ENCODE measurements around the gene MINDY4. TPM values are rescaled to one million over a fixed set of nuclear protein-coding genes. Genes with fewer than 3 reads are reported as not detected.

MINDY4 gene
- total and polyA plus RNA-seq, 8 donors, result 1.6 to 22.8 (median 6.4) TPM; not detected in 1

DNA sequence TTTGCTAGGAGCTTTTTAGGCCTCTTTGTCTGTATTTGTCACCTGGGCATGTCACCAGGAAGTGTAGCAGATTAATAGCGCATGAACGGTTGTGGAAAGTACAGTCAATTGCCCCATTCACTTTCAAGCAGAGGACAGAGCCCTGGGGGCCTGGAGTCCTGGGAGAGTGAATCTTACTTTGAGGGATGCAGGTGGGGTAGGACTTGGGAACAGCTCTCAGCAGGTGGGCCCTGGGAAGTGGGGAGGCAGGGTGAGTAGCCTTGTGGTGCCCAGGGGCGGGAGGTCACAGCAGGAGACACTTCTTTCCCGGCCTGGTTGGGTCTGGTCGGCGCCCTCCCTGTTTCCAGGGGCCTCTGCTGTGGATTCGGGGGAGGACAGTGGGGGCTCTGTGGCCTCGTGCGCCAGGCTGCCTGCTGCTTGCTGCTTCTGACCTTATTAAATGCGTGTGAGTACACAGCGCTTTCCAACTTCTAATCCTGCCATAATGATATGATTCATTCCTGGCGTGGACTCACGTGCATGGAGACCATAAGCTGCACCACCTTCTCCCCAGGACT lies 88.8 kb downstream of the MINDY4 start:
- DNase-seq, result peak in 1 of 2 donors; percentile 49
- intact Hi-C loops (cut with DNase I; ENCODE audit: low total_unique reads), result no loop called here

DNA sequence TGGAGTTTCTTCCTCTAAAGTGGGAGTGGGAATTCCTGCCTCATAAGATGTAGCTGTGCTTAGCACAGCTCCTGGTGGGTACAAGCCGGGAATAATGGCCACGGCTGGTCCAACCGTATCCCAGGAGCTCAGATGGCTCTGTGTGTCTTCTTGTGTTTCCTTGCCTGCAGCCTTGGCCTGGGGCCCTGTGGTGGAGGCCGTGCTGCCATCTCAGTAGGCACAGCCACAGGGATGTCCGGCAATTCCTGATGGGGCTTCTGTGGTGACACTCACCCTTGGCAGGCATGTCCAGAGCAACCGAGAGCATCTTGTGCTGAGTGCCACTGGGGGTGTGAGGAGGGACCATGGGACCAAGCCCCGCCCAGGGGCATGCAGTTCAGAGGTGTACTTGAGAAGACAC lies 90.4 kb downstream of the MINDY4 start:
- Histone ChIP-seq H3K4me3 (no peak overlapping the region), H3K27ac (peak overlapping the region in 1 of 5 donors; percentile 74), H3K36me3 (peaks cover 0 to 15% (median 2%) of the 10 kb centered on the region in 4 donors), H3K9me3 (no peaks in the 10 kb centered on the region), H3K27me3 (no peaks in the 10 kb centered on the region), H3K4me1 (peaks cover 0 to 38% (median 18%) of the 10 kb centered on the region in 4 donors)
- no peak for DNase-seq
- WGBS, 5 donors, result 89 to 97% (median 96%) methylated on average over 5 to 7 of the region's 7 CpGs
- intact Hi-C loops (cut with DNase I; ENCODE audit: low total_unique reads), result no loop called here
- TF ChIP-seq POLR2AphosphoS5 (IDR thresholded peaks at IDR 0.05), result no peak

More for the DNA sequence above, 88.8 kb downstream of the MINDY4 start:
- TF ChIP-seq POLR2AphosphoS5 (IDR thresholded peaks at IDR 0.05) (no peak), EP300 (IDR thresholded peaks at IDR 0.05) (no peak), POLR2A (IDR thresholded peaks at IDR 0.05) (no peak)
- TF ChIP-seq, protein P1, sequence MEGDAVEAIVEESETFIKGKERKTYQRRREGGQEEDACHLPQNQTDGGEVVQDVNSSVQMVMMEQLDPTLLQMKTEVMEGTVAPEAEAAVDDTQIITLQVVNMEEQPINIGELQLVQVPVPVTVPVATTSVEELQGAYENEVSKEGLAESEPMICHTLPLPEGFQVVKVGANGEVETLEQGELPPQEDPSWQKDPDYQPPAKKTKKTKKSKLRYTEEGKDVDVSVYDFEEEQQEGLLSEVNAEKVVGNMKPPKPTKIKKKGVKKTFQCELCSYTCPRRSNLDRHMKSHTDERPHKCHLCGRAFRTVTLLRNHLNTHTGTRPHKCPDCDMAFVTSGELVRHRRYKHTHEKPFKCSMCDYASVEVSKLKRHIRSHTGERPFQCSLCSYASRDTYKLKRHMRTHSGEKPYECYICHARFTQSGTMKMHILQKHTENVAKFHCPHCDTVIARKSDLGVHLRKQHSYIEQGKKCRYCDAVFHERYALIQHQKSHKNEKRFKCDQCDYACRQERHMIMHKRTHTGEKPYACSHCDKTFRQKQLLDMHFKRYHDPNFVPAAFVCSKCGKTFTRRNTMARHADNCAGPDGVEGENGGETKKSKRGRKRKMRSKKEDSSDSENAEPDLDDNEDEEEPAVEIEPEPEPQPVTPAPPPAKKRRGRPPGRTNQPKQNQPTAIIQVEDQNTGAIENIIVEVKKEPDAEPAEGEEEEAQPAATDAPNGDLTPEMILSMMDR (IDR thresholded peaks at IDR 0.05), result no peak
- peaks cover 0 to 20% (median 9%) of the 10 kb centered on the region in 4 donors for H3K36me3 ChIP-seq
- H3K27me3 ChIP-seq, result no peaks in the 10 kb centered on the region
- WGBS, 5 donors, result 84 to 91% (median 90%) methylated on average over 4 to 13 of the region's 13 CpGs
- H3K9me3 ChIP-seq, result no peaks in the 10 kb centered on the region
- peaks cover 0 to 38% (median 18%) of the 10 kb centered on the region in 4 donors for H3K4me1 ChIP-seq
- H3K27ac ChIP-seq, result peak overlapping the region in 2 of 5 donors; percentile 38 to 74
- no peak overlapping the region for H3K4me3 ChIP-seq

DNA sequence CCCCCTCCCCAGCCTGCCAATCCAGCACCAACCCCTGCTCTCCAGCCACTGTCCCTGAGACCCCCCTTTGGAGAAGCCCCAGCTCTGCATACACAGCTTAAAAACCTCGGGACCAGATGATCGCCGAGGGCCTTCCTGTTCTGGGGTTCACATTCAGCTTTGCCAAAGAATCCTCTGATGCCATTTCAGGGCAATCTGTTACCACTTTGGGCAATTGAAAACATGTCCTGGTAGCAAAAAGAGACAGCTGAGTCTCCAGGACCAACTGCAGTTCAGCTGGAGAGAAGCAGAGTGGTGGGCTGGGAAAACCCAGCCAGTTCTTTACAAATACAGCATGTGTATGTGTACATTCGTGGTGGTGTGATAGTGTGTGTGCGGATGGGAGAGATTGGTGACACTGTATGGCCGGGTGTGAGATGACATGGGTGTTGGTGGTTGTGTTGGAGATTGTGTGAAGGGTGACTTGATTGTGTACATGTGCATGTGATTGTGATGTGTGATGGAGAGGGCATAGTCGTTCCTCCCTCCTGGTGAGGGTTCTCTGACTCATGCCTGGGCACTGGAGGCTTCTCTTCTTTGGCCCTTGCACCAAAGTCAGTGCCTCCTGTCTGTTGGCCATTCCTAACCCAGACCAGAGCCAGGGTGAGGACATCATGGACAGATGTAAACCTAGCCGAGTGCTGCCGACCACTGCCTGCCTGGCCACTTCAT lies 91.9 kb downstream of the MINDY4 start:
- WGBS, 5 donors, result 83 to 87% (median 85%) methylated on average over 9 of the region's 9 CpGs
- TF ChIP-seq, protein P1 (IDR thresholded peaks at IDR 0.05), result no peak
- TF ChIP-seq POLR2A (IDR thresholded peaks at IDR 0.05), result no peak
- no peak for TF ChIP-seq EP300 (IDR thresholded peaks at IDR 0.05)
- TF ChIP-seq POLR2AphosphoS5 (IDR thresholded peaks at IDR 0.05), result no peak
- Histone ChIP-seq H3K27me3 (no peaks in the 10 kb centered on the region), H3K27ac (peak overlapping the region in 2 of 5 donors; percentile 23 to 74), H3K4me1 (peaks cover 0 to 38% (median 18%) of the 10 kb centered on the region in 4 donors), H3K36me3 (peaks cover 0 to 15% (median 0%) of the 10 kb centered on the region in 4 donors), H3K9me3 (no peaks in the 10 kb centered on the region), H3K4me3 (no peak overlapping the region)
- DNase-seq, result no peak
- intact Hi-C loops (cut with DNase I; ENCODE audit: low total_unique reads), result no loop called here

DNA sequence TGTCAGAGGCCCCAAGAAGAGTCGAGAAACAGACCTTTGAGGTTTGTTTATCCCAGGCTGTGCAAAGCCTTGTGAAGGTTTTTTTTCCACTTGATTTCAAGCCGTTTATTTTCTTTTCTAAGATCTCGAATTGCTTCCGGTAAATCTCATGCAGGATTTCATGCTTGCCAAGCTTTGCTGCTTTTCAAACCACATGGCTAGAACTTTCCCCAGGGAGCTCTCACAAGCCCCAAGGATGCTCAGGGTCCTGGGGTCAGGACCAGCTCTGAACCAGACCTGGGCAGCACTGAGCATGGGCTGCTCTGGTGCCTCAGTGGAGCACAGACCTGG lies 92.5 kb downstream of the MINDY4 start:
- Histone ChIP-seq H3K4me3 (no peak overlapping the region), H3K36me3 (peaks cover 0 to 15% (median 0%) of the 10 kb centered on the region in 4 donors), H3K27me3 (no peaks in the 10 kb centered on the region), H3K27ac (peak overlapping the region in 2 of 5 donors; percentile 23 to 74), H3K9me3 (no peaks in the 10 kb centered on the region), H3K4me1 (peaks cover 0 to 38% (median 18%) of the 10 kb centered on the region in 4 donors)
- 38 to 73% (median 67%) methylated on average over 4 of the region's 4 CpGs for WGBS, 5 donors
- TF ChIP-seq, protein P1 (IDR thresholded peaks at IDR 0.05), result no peak
- TF ChIP-seq EP300 (IDR thresholded peaks at IDR 0.05) (no peak), POLR2AphosphoS5 (IDR thresholded peaks at IDR 0.05) (no peak), POLR2A (IDR thresholded peaks at IDR 0.05) (no peak)
- intact Hi-C loops (cut with DNase I; ENCODE audit: low total_unique reads), result no loop called here
- no peak for DNase-seq
